Keratinocyte (primary cell): ENCODE measurements around the gene PRSS53. TPM values are rescaled to one million over a fixed set of nuclear protein-coding genes. Genes with fewer than 3 reads are reported as not detected.

ENCODE experiments used
- DNase-seq: peaks from one replicate; pipeline ENCODE4 v3.0.0-alpha.2; 2011; ENCODE audit warnings: low read depth, missing footprints, low spot score
- FAIRE-seq: peaks from 2 replicates; lab custom pipeline; 2011; peaks lifted over from hg19 to GRCh38; lab: Jason Lieb, UNC
- H2AFZ ChIP-seq: 2 replicates; pipeline ENCODE4 v1.6.0; 2012; ENCODE audit warnings: low read length, control low read depth, inconsistent platforms; ENCODE audit not compliant: control insufficient read depth
- H3K27ac ChIP-seq: 2 replicates; pipeline ENCODE4 v1.5.1; 2011; ENCODE audit warnings: low read length; ENCODE audit not compliant: control insufficient read depth, insufficient read depth
- H3K27me3 ChIP-seq: 3 replicates; pipeline ENCODE4 v1.6.0; 2011; ENCODE audit warnings: low read length; ENCODE audit not compliant: control insufficient read depth, insufficient read depth; ENCODE audit errors: extremely low read depth
- H3K36me3 ChIP-seq, 2 experiments: 2 replicates in 1 of 2; 3 replicates in 1 of 2; pipeline ENCODE4 v1.5.1; 2011; ENCODE audit warnings: low read length in 2 of 2, mild to moderate bottlenecking in 1 of 2; ENCODE audit not compliant: control insufficient read depth in 2 of 2, insufficient read depth in 2 of 2; ENCODE audit errors: extremely low read depth in 1 of 2
- H3K4me1 ChIP-seq: 3 replicates; pipeline ENCODE4 v1.5.1; 2011; ENCODE audit warnings: low read length; ENCODE audit not compliant: control insufficient read depth, insufficient read depth; ENCODE audit errors: extremely low read depth
- H3K4me2 ChIP-seq: 3 replicates; pipeline ENCODE4 v1.6.0; 2011; ENCODE audit warnings: low read depth, low read length; ENCODE audit not compliant: control insufficient read depth, insufficient read depth; ENCODE audit errors: extremely low read depth
- H3K4me3 ChIP-seq, 3 experiments: fragments of 200-600 bp in 1 of 3; sonication (generic) in 1 of 3; 2 replicates in 2 of 3; 3 replicates in 1 of 3; pipeline ENCODE4 v1.5.1; 2011 to 2016; ENCODE audit warnings: low read length in 3 of 3, mild to moderate bottlenecking in 3 of 3, control low read depth in 2 of 3, inconsistent platforms in 1 of 3, low read depth in 1 of 3, mixed read lengths in 1 of 3, mixed run types in 1 of 3, moderate library complexity in 1 of 3; ENCODE audit not compliant: control insufficient read depth in 2 of 3, insufficient read depth in 2 of 3; ENCODE audit errors: extremely low read depth in 1 of 3
- H3K79me2 ChIP-seq: 2 replicates; pipeline ENCODE4 v1.6.0; 2012; ENCODE audit warnings: low read length; ENCODE audit not compliant: control insufficient read depth, insufficient read depth
- H3K9ac ChIP-seq: 3 replicates; pipeline ENCODE4 v1.6.0; 2011; ENCODE audit warnings: low read length; ENCODE audit not compliant: control insufficient read depth, insufficient read depth; ENCODE audit errors: extremely low read depth
- H3K9me1 ChIP-seq: 3 replicates; pipeline ENCODE4 v1.6.0; 2011; ENCODE audit warnings: low read length; ENCODE audit not compliant: control insufficient read depth, insufficient read depth; ENCODE audit errors: extremely low read depth
- H3K9me3 ChIP-seq: 2 replicates; pipeline ENCODE4 v1.5.1; 2012; ENCODE audit warnings: low read depth, low read length; ENCODE audit not compliant: control insufficient read depth
- H4K20me1 ChIP-seq: 3 replicates; pipeline ENCODE4 v1.6.0; 2011; ENCODE audit warnings: low read length; ENCODE audit not compliant: control insufficient read depth, insufficient read depth; ENCODE audit errors: extremely low read depth
- EZH2 ChIP-seq: IDR thresholded peaks from one replicate; pipeline ENCODE4 v1.6.1; 2012; ENCODE audit warnings: inconsistent platforms, mild to moderate bottlenecking, low read length, moderate library complexity
- dilution Hi-C: fragments of 300-500 bp; cut with MboI; formaldehyde crosslinking; loops from one replicate; pipeline ENCODE4 v1.7.0; 2020; ENCODE audit warnings: low sequenced_read_pairs; ENCODE audit not compliant: extremely low pct_ligation_motif_present
- polyA plus RNA-seq, 5 experiments: library from polyadenylated mRNA; depleted of rRNA in 3 of 5; stranded (reverse) in 3 of 5; stranded (forward) in 1 of 5; unstranded in 1 of 5; fragments of >200 nt; gene quantifications; 1 replicate in 1 of 5; 2 replicates in 3 of 5; 3 replicates in 1 of 5; pipeline versions ENCODE4 v1.2.1 to v1.2.3, GENCODE V29; 2011 to 2012; ENCODE audit warnings: missing spikeins in 2 of 5, low read depth in 1 of 5, low replicate concordance in 1 of 5
- TF ChIP-seq, protein P1 (sequence below), 3 experiments: IDR thresholded peaks in 1 of 3; conservative IDR thresholded peaks in 1 of 3; optimal IDR thresholded peaks in 1 of 3; 2 replicates in 2 of 3; 3 replicates in 1 of 3; pipeline versions ENCODE3 to v1.5.1; 2011; ENCODE audit warnings: low read length in 3 of 3, mild to moderate bottlenecking in 3 of 3, moderate library complexity in 2 of 3, control low read depth in 1 of 3, inconsistent platforms in 1 of 3; ENCODE audit not compliant: insufficient read depth in 2 of 3; ENCODE audit errors: extremely low read depth in 1 of 3

The PRSS53 gene
- polyA plus RNA-seq, 1 donor (not counting 4 experiments of a cell fraction or from before 2014, with no cell fraction given) = 0.50 TPM

DNA sequence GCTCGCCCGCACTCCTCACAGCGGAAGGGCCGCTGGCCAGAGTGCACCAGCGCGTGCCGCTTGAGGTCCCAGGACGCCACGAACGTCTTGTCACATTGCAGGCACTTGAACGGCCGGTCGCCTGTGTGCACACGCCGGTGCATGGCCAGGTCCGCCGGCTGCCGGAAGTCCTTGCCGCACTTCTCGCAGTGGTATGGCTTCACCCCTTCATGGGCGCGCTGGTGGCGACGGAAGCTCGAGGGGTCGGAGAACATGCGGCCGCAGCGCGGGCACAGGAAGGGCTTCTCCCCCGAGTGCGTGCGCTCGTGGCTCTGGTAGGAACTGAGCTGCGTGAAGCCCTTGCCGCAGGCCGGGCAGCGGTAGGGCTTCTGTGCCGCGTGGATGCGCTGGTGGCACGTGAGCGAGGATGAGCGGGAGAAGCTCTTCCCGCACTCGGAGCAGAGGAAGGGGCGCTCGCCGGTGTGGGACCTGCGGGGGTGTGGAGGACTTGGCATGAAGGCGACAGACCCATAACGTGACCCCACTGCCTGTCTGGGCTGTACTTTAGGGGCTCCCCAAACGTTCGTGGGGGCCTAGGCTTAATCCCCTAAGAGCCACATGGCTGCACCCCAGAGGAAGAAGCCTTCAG lies 26.8 kb downstream of the PRSS53 start:
- TF ChIP-seq, protein P1, sequence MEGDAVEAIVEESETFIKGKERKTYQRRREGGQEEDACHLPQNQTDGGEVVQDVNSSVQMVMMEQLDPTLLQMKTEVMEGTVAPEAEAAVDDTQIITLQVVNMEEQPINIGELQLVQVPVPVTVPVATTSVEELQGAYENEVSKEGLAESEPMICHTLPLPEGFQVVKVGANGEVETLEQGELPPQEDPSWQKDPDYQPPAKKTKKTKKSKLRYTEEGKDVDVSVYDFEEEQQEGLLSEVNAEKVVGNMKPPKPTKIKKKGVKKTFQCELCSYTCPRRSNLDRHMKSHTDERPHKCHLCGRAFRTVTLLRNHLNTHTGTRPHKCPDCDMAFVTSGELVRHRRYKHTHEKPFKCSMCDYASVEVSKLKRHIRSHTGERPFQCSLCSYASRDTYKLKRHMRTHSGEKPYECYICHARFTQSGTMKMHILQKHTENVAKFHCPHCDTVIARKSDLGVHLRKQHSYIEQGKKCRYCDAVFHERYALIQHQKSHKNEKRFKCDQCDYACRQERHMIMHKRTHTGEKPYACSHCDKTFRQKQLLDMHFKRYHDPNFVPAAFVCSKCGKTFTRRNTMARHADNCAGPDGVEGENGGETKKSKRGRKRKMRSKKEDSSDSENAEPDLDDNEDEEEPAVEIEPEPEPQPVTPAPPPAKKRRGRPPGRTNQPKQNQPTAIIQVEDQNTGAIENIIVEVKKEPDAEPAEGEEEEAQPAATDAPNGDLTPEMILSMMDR (optimal IDR thresholded peaks at IDR 0.05 in 1 of 3, IDR thresholded peaks at IDR 0.05 in 1 of 3, conservative IDR thresholded peaks at IDR 0.05 in 1 of 3; ENCODE audit: extremely low read depth in 1 of 3, insufficient read depth in 2 of 3, low read length in 3 of 3) = no peak
- no peak for TF ChIP-seq EZH2
- Histone ChIP-seq H3K4me3 (no peak overlapping the region), H3K9me1 (no peaks in the 10 kb centered on the region), H4K20me1 (no peaks in the 10 kb centered on the region), H3K36me3 (peaks cover 10 to 19% of the 10 kb centered on the region in 2 experiments), H3K4me2 (no peak overlapping the region), H3K9ac (no peak overlapping the region), H3K4me1 (peaks cover 13% of the 10 kb centered on the region), H3K27me3 (no peaks in the 10 kb centered on the region), H3K79me2 (peaks cover 44% of the 10 kb centered on the region), H2AFZ (no peak overlapping the region), H3K9me3 (no peaks in the 10 kb centered on the region), H3K27ac (no peak overlapping the region)
- DNase-seq (no peak), FAIRE-seq (no peak)
- dilution Hi-C loops = no loop called here

DNA sequence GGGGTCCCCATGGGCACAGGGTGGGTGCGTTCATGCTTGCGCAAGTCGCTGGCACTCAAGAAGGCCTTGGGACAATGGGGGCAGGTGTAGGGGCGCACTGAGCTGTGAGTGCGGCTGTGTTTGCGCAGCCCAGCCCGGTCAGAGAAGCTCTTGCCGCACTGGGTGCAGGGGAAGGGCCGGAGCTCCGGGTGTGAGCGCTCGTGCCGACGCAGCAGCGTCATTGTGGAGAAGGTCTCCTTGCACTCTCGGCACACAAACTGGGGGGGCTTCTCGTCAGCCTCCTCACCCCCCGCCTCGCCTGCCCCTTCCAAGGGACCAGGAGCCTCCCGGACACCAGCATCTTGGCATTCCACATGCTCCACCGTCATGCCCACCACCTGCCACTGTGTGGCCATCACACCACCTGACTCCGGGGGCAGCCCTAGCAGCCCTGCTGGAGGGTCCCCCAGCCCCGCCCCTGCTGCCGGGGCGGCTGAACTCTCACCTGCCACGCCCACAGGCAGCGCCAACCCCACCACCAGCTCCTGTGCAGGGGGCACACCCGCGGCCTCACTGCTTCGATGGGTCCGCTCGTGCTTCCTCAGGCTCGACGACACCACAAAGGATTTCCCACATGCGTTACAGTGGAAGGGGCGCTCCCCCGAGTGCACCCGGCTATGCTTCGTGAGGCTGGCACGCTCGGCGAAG lies 27.5 kb downstream of the PRSS53 start:
- H3K9me1 ChIP-seq = no peaks in the 10 kb centered on the region
- H3K4me2 ChIP-seq = no peak overlapping the region
- H3K27ac ChIP-seq = no peak overlapping the region
- H3K4me3 ChIP-seq = no peak overlapping the region
- peaks cover 10 to 19% of the 10 kb centered on the region in 2 experiments for H3K36me3 ChIP-seq
- H3K4me1 ChIP-seq = peaks cover 13% of the 10 kb centered on the region
- DNase-seq = no peak
- dilution Hi-C loops = no loop called here
- no peak for TF ChIP-seq EZH2
- TF ChIP-seq, protein P1 (optimal IDR thresholded peaks at IDR 0.05 in 1 of 3, IDR thresholded peaks at IDR 0.05 in 1 of 3, conservative IDR thresholded peaks at IDR 0.05 in 1 of 3; ENCODE audit: extremely low read depth in 1 of 3, insufficient read depth in 2 of 3, low read length in 3 of 3) = no peak
- no peaks in the 10 kb centered on the region for H3K27me3 ChIP-seq
- H3K79me2 ChIP-seq = peaks cover 37% of the 10 kb centered on the region
- H3K9ac ChIP-seq = no peak overlapping the region
- no peaks in the 10 kb centered on the region for H3K9me3 ChIP-seq
- no peak overlapping the region for H2AFZ ChIP-seq
- FAIRE-seq = no peak
- no peaks in the 10 kb centered on the region for H4K20me1 ChIP-seq
